GM23338 (cell line): ENCODE data around the gene BCL2A1. TPM values are rescaled to one million over a fixed set of nuclear protein-coding genes. Genes with fewer than 3 reads are reported as not detected.
"Not testable (repeated sequence)": the region's sequence is repeated elsewhere in the genome, so short reads cannot be mapped to it uniquely, and the experiment has no call there.

Experiments used
- ATAC-seq: fragments of 200-7000 bp; cut with Tn5 transposase; 3 replicates; pipeline ENCODE4 v1.9.1; 2020
- DNase-seq: peaks from one replicate; pipeline ENCODE4 v3.0.0-alpha.2; 2015; ENCODE audit warnings: low spot score
- H2AFZ ChIP-seq: fragments of 200-600 bp; sonication (generic); 2 replicates; pipeline ENCODE4 v1.8.0; 2016; ENCODE audit warnings: antibody characterized with exemption, mild to moderate bottlenecking, moderate library complexity
- H3F3A ChIP-seq: fragments of 200-600 bp; sonication (generic); replicated peaks from 2 replicates; pipeline ENCODE4 v1.8.0; 2017; ENCODE audit warnings: antibody characterized with exemption, mixed run types, low read depth
- H3K27ac ChIP-seq: fragments of 200-600 bp; sonication (generic); 2 replicates; pipeline ENCODE4 v1.6.1; 2016; ENCODE audit warnings: low read depth
- H3K27me3 ChIP-seq: fragments of 200-600 bp; sonication (generic); 2 replicates; pipeline ENCODE4 v1.8.0; 2016; ENCODE audit warnings: mild to moderate bottlenecking, mixed run types, moderate library complexity; ENCODE audit not compliant: insufficient read depth
- H3K36me3 ChIP-seq: fragments of 200-600 bp; sonication (generic); 2 replicates; pipeline ENCODE4 v1.8.0; 2016; ENCODE audit warnings: mild to moderate bottlenecking; ENCODE audit not compliant: insufficient read depth
- H3K4me1 ChIP-seq: fragments of 200-600 bp; sonication (generic); 2 replicates; pipeline ENCODE4 v1.8.0; 2016; ENCODE audit warnings: mild to moderate bottlenecking, moderate library complexity; ENCODE audit not compliant: insufficient read depth
- H3K4me2 ChIP-seq: fragments of 200-600 bp; sonication (generic); 2 replicates; pipeline ENCODE4 v1.7.1; 2017; ENCODE audit warnings: mixed run types
- H3K4me3 ChIP-seq: fragments of 200-600 bp; sonication (generic); 2 replicates; pipeline ENCODE4 v1.6.1; 2016; ENCODE audit warnings: mixed run types
- H3K79me2 ChIP-seq: fragments of 200-600 bp; sonication (generic); replicated peaks from 2 replicates; pipeline ENCODE4 v1.8.0; 2017; ENCODE audit warnings: mild to moderate bottlenecking; ENCODE audit not compliant: insufficient read depth
- H3K9me2 ChIP-seq: fragments of 200-600 bp; sonication (generic); 2 replicates; pipeline ENCODE4 v1.8.0; 2017; ENCODE audit not compliant: insufficient read depth
- H4K20me1 ChIP-seq: fragments of 200-600 bp; sonication (generic); replicated peaks from 2 replicates; pipeline ENCODE4 v1.8.0; 2017; ENCODE audit warnings: mild to moderate bottlenecking; ENCODE audit not compliant: insufficient read depth
- H3K27ac Mint-ChIP-seq: 2 replicates; pipeline ENCODE4 v1.8.0; 2020; ENCODE audit warnings: inconsistent platforms, mild to moderate bottlenecking, moderate library complexity, mixed read lengths
- H3K27me3 Mint-ChIP-seq: 3 replicates; pipeline ENCODE4 v1.8.0; 2022; ENCODE audit warnings: low read depth, mild to moderate bottlenecking, moderate library complexity, mixed read lengths, inconsistent platforms; ENCODE audit not compliant: insufficient read depth, poor library complexity
- H3K36me3 Mint-ChIP-seq: 3 replicates; pipeline ENCODE4 v1.8.0; 2021; ENCODE audit warnings: low read depth, mild to moderate bottlenecking, inconsistent platforms, moderate library complexity, mixed read lengths
- H3K4me1 Mint-ChIP-seq: 3 replicates; pipeline ENCODE4 v1.8.0; 2020; ENCODE audit warnings: mild to moderate bottlenecking, inconsistent platforms, mixed read lengths
- H3K4me3 Mint-ChIP-seq: 3 replicates; pipeline ENCODE4 v1.8.0; 2021; ENCODE audit warnings: moderate library complexity, mild to moderate bottlenecking, inconsistent platforms, mixed read lengths
- H3K9me3 Mint-ChIP-seq: 3 replicates; pipeline ENCODE4 v1.8.0; 2020; ENCODE audit warnings: moderate library complexity, mild to moderate bottlenecking, inconsistent platforms, mixed read lengths
- CTCF ChIP-seq, 2 experiments: fragments of 200-600 bp in 1 of 2; sonication (generic) in 1 of 2; conservative IDR thresholded peaks; 2 replicates each; pipeline versions ENCODE4 v1.5.1 to v1.6.1; 2016 to 2017; ENCODE audit warnings: antibody characterized with exemption in 2 of 2, low read depth in 2 of 2, mild to moderate bottlenecking in 2 of 2, moderate library complexity in 1 of 2
- ETS1 ChIP-seq: IDR thresholded peaks from 2 replicates; pipeline ENCODE4 v1.6.1; 2016; ENCODE audit warnings: antibody characterized with exemption
- EZH2 ChIP-seq: fragments of 200-600 bp; sonication (generic); IDR thresholded peaks from one replicate; pipeline ENCODE4 v1.8.0; 2017; ENCODE audit warnings: antibody characterized with exemption, mild to moderate bottlenecking, low read depth; ENCODE audit not compliant: unreplicated experiment
- EZH2phosphoT487 ChIP-seq: fragments of 200-600 bp; sonication (generic); IDR thresholded peaks from one replicate; pipeline ENCODE4 v1.8.1; 2018; ENCODE audit warnings: antibody characterized with exemption; ENCODE audit not compliant: unreplicated experiment
- JUNB ChIP-seq: IDR thresholded peaks from one replicate; pipeline ENCODE4 v1.6.1; 2016; ENCODE audit warnings: antibody characterized with exemption; ENCODE audit not compliant: unreplicated experiment
- NANOG ChIP-seq: IDR thresholded peaks from 2 replicates; pipeline ENCODE4 v1.6.1; 2016; ENCODE audit warnings: antibody characterized with exemption, borderline replicate concordance
- POLR2AphosphoS5 ChIP-seq: IDR thresholded peaks from 2 replicates; pipeline ENCODE4 v1.6.1; 2016; ENCODE audit warnings: antibody characterized with exemption, low read depth
- ZNF114 ChIP-seq: fragments of 250-450 bp; sonication (Bioruptor Pico); IDR thresholded peaks from 2 replicates; pipeline ENCODE4 v1.5.0; 2020; ENCODE audit warnings: mild to moderate bottlenecking, moderate library complexity
- ZNF462 ChIP-seq: fragments of 250-450 bp; sonication (Bioruptor Pico); IDR thresholded peaks from 2 replicates; pipeline ENCODE4 v1.5.0; 2020; ENCODE audit warnings: mild to moderate bottlenecking, moderate library complexity
- polyA plus RNA-seq: library from polyadenylated mRNA; unstranded; fragments of >200 nt; fragmentation: Nextera tagmentation; extraction: Ambion mirVana; gene quantifications from 2 replicates; pipeline ENCODE4 v1.2.1, GENCODE V29; 2016
- total RNA-seq: library from RNA; depleted of rRNA; stranded (reverse); fragments of >200 nt; shearing (Covaris generic); gene quantifications from 2 replicates; pipeline ENCODE4 v1.2.3, GENCODE V29; 2014

Gene BCL2A1
- total and polyA plus RNA-seq, 2 experiments from 2014 or later: not detected

- TF ChIP-seq CTCF (conservative IDR thresholded peaks at IDR 0.05; ENCODE audit: low read depth in 2 of 2): no peak
- TF ChIP-seq ETS1: no peak
Measured at GRCh38 chr15:79964232-79964805, 6.7 kb downstream of the BCL2A1 start (continued).

- H3K9me2 ChIP-seq, H3K4me2 ChIP-seq, H3K4me3 ChIP-seq, H3K27ac ChIP-seq, H3K9me3 Mint-ChIP-seq, H3K36me3 Mint-ChIP-seq, H3K27me3 ChIP-seq, H3K4me3 Mint-ChIP-seq, H3F3A ChIP-seq, H2AFZ ChIP-seq, DNase-seq, H3K27me3 Mint-ChIP-seq, H3K27ac Mint-ChIP-seq, H4K20me1 ChIP-seq, ATAC-seq, H3K36me3 ChIP-seq, H3K4me1 ChIP-seq, H3K4me1 Mint-ChIP-seq, H3K79me2 ChIP-seq: not testable (repeated sequence)
Measured at GRCh38 chr15:79962921-79963320, 8.1 kb downstream of the BCL2A1 start.

- Histone ChIP-seq H3K36me3 (no peaks in the 10 kb centered on the region), H3K4me1 (peaks cover 6% of the 10 kb centered on the region; the same call in 1 of the 2 replicates), H2AFZ (no peak overlapping the region), H3K27me3 (no peaks in the 10 kb centered on the region), H3K4me2 (no peak overlapping the region), H3K27ac (no peak overlapping the region), H3K79me2 (no peaks in the 10 kb centered on the region), H3K9me2 (no peaks in the 10 kb centered on the region), H3K4me3 (no peak overlapping the region), H3F3A (no peaks in the 10 kb centered on the region), H4K20me1 (no peaks in the 10 kb centered on the region)
- DNase-seq: no peak
- H3K4me3 Mint-ChIP-seq: no peak overlapping the region
- no peaks in the 10 kb centered on the region for H3K36me3 Mint-ChIP-seq
- no peak overlapping the region for H3K27ac Mint-ChIP-seq
- no peaks in the 10 kb centered on the region for H3K27me3 Mint-ChIP-seq
- H3K9me3 Mint-ChIP-seq: no peaks in the 10 kb centered on the region
- no peak for ATAC-seq
- H3K4me1 Mint-ChIP-seq: peaks cover 4% of the 10 kb centered on the region
- TF ChIP-seq POLR2AphosphoS5 (no peak), EZH2 (no peak), CTCF (conservative IDR thresholded peaks at IDR 0.05; ENCODE audit: low read depth in 2 of 2) (no peak), ZNF462 (CRISPR knock-in tag) (no peak), NANOG (no peak), JUNB (no peak), EZH2phosphoT487 (no peak), ZNF114 (no peak)
Measured at GRCh38 chr15:79962178-79962577, 8.8 kb downstream of the BCL2A1 start.
